Keratinocyte (primary cell): Measurements from ENCODE around the gene NPDC1. TPM values are rescaled to one million over a fixed set of nuclear protein-coding genes. Genes with fewer than 3 reads are reported as not detected.
A peak's percentile ranks its signal among the peaks of the same experiment; 100 is the strongest.

Source experiments
- DNase-seq: peaks from one replicate; pipeline ENCODE4 v3.0.0-alpha.2; 2011; ENCODE audit warnings: low read depth, missing footprints, low spot score
- FAIRE-seq: peaks from 2 replicates; lab custom pipeline; 2011; peaks lifted over from hg19 to GRCh38; lab: Jason Lieb, UNC
- H2AFZ ChIP-seq: 2 replicates; pipeline ENCODE4 v1.6.0; 2012; ENCODE audit warnings: low read length, control low read depth, inconsistent platforms; ENCODE audit not compliant: control insufficient read depth
- H3K27ac ChIP-seq: 2 replicates; pipeline ENCODE4 v1.5.1; 2011; ENCODE audit warnings: low read length; ENCODE audit not compliant: control insufficient read depth, insufficient read depth
- H3K27me3 ChIP-seq: 3 replicates; pipeline ENCODE4 v1.6.0; 2011; ENCODE audit warnings: low read length; ENCODE audit not compliant: control insufficient read depth, insufficient read depth; ENCODE audit errors: extremely low read depth
- H3K36me3 ChIP-seq, 2 experiments: 2 replicates in 1 of 2; 3 replicates in 1 of 2; pipeline ENCODE4 v1.5.1; 2011; ENCODE audit warnings: low read length in 2 of 2, mild to moderate bottlenecking in 1 of 2; ENCODE audit not compliant: control insufficient read depth in 2 of 2, insufficient read depth in 2 of 2; ENCODE audit errors: extremely low read depth in 1 of 2
- H3K4me1 ChIP-seq: 3 replicates; pipeline ENCODE4 v1.5.1; 2011; ENCODE audit warnings: low read length; ENCODE audit not compliant: control insufficient read depth, insufficient read depth; ENCODE audit errors: extremely low read depth
- H3K4me2 ChIP-seq: 3 replicates; pipeline ENCODE4 v1.6.0; 2011; ENCODE audit warnings: low read depth, low read length; ENCODE audit not compliant: control insufficient read depth, insufficient read depth; ENCODE audit errors: extremely low read depth
- H3K4me3 ChIP-seq, 3 experiments: fragments of 200-600 bp in 1 of 3; sonication (generic) in 1 of 3; 2 replicates in 2 of 3; 3 replicates in 1 of 3; pipeline ENCODE4 v1.5.1; 2011 to 2016; ENCODE audit warnings: low read length in 3 of 3, mild to moderate bottlenecking in 3 of 3, control low read depth in 2 of 3, inconsistent platforms in 1 of 3, low read depth in 1 of 3, mixed read lengths in 1 of 3, mixed run types in 1 of 3, moderate library complexity in 1 of 3; ENCODE audit not compliant: control insufficient read depth in 2 of 3, insufficient read depth in 2 of 3; ENCODE audit errors: extremely low read depth in 1 of 3
- H3K79me2 ChIP-seq: 2 replicates; pipeline ENCODE4 v1.6.0; 2012; ENCODE audit warnings: low read length; ENCODE audit not compliant: control insufficient read depth, insufficient read depth
- H3K9ac ChIP-seq: 3 replicates; pipeline ENCODE4 v1.6.0; 2011; ENCODE audit warnings: low read length; ENCODE audit not compliant: control insufficient read depth, insufficient read depth; ENCODE audit errors: extremely low read depth
- H3K9me1 ChIP-seq: 3 replicates; pipeline ENCODE4 v1.6.0; 2011; ENCODE audit warnings: low read length; ENCODE audit not compliant: control insufficient read depth, insufficient read depth; ENCODE audit errors: extremely low read depth
- H3K9me3 ChIP-seq: 2 replicates; pipeline ENCODE4 v1.5.1; 2012; ENCODE audit warnings: low read depth, low read length; ENCODE audit not compliant: control insufficient read depth
- H4K20me1 ChIP-seq: 3 replicates; pipeline ENCODE4 v1.6.0; 2011; ENCODE audit warnings: low read length; ENCODE audit not compliant: control insufficient read depth, insufficient read depth; ENCODE audit errors: extremely low read depth
- EZH2 ChIP-seq: IDR thresholded peaks from one replicate; pipeline ENCODE4 v1.6.1; 2012; ENCODE audit warnings: inconsistent platforms, mild to moderate bottlenecking, low read length, moderate library complexity
- dilution Hi-C: fragments of 300-500 bp; cut with MboI; formaldehyde crosslinking; loops from one replicate; pipeline ENCODE4 v1.7.0; 2020; ENCODE audit warnings: low sequenced_read_pairs; ENCODE audit not compliant: extremely low pct_ligation_motif_present
- polyA plus RNA-seq, 5 experiments: library from polyadenylated mRNA; depleted of rRNA in 3 of 5; stranded (reverse) in 3 of 5; stranded (forward) in 1 of 5; unstranded in 1 of 5; fragments of >200 nt; gene quantifications; 1 replicate in 1 of 5; 2 replicates in 3 of 5; 3 replicates in 1 of 5; pipeline versions ENCODE4 v1.2.1 to v1.2.3, GENCODE V29; 2011 to 2012; ENCODE audit warnings: missing spikeins in 2 of 5, low read depth in 1 of 5, low replicate concordance in 1 of 5
- TF ChIP-seq, protein P1 (sequence below), 3 experiments: IDR thresholded peaks in 1 of 3; conservative IDR thresholded peaks in 1 of 3; optimal IDR thresholded peaks in 1 of 3; 2 replicates in 2 of 3; 3 replicates in 1 of 3; pipeline versions ENCODE3 to v1.5.1; 2011; ENCODE audit warnings: low read length in 3 of 3, mild to moderate bottlenecking in 3 of 3, moderate library complexity in 2 of 3, control low read depth in 1 of 3, inconsistent platforms in 1 of 3; ENCODE audit not compliant: insufficient read depth in 2 of 3; ENCODE audit errors: extremely low read depth in 1 of 3

Gene NPDC1
- polyA plus RNA-seq, 1 donor (not counting 4 experiments of a cell fraction or from before 2014, with no cell fraction given): 9.8 TPM

DNA sequence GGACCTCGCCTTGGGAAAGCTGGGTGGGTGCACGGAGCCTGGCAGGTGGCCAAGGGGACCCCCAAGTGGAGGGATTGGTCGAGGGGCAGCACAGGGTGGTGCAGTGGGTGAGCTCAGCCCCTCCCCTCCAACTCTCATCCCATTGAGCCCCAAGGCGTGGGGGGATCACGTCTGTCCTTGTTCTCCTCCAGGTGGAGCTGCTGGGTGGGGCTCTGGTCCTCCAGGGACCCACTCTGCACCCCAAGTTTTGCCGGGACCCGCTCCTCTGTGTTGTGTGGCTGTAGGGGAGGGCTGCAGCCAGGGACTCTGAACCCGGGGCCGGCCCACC lies 10.5 kb downstream of the NPDC1 start:
- Histone ChIP-seq H3K27ac (no peak overlapping the region), H3K9ac (no peak overlapping the region), H3K79me2 (no peaks in the 10 kb centered on the region), H3K4me3 (no peak overlapping the region), H4K20me1 (no peaks in the 10 kb centered on the region), H3K9me1 (no peaks in the 10 kb centered on the region), H3K4me1 (peaks cover 3% of the 10 kb centered on the region), H2AFZ (no peak overlapping the region), H3K9me3 (no peaks in the 10 kb centered on the region), H3K27me3 (no peaks in the 10 kb centered on the region), H3K36me3 (peaks cover 0 to 4% of the 10 kb centered on the region in 2 experiments), H3K4me2 (no peak overlapping the region)
- DNase-seq (no peak), FAIRE-seq (no peak)
- no peak for TF ChIP-seq EZH2
- TF ChIP-seq, protein P1, sequence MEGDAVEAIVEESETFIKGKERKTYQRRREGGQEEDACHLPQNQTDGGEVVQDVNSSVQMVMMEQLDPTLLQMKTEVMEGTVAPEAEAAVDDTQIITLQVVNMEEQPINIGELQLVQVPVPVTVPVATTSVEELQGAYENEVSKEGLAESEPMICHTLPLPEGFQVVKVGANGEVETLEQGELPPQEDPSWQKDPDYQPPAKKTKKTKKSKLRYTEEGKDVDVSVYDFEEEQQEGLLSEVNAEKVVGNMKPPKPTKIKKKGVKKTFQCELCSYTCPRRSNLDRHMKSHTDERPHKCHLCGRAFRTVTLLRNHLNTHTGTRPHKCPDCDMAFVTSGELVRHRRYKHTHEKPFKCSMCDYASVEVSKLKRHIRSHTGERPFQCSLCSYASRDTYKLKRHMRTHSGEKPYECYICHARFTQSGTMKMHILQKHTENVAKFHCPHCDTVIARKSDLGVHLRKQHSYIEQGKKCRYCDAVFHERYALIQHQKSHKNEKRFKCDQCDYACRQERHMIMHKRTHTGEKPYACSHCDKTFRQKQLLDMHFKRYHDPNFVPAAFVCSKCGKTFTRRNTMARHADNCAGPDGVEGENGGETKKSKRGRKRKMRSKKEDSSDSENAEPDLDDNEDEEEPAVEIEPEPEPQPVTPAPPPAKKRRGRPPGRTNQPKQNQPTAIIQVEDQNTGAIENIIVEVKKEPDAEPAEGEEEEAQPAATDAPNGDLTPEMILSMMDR (optimal IDR thresholded peaks at IDR 0.05 in 1 of 3, IDR thresholded peaks at IDR 0.05 in 1 of 3, conservative IDR thresholded peaks at IDR 0.05 in 1 of 3; ENCODE audit: extremely low read depth in 1 of 3, insufficient read depth in 2 of 3, low read length in 3 of 3): no peak
- dilution Hi-C loops: no loop called here

DNA sequence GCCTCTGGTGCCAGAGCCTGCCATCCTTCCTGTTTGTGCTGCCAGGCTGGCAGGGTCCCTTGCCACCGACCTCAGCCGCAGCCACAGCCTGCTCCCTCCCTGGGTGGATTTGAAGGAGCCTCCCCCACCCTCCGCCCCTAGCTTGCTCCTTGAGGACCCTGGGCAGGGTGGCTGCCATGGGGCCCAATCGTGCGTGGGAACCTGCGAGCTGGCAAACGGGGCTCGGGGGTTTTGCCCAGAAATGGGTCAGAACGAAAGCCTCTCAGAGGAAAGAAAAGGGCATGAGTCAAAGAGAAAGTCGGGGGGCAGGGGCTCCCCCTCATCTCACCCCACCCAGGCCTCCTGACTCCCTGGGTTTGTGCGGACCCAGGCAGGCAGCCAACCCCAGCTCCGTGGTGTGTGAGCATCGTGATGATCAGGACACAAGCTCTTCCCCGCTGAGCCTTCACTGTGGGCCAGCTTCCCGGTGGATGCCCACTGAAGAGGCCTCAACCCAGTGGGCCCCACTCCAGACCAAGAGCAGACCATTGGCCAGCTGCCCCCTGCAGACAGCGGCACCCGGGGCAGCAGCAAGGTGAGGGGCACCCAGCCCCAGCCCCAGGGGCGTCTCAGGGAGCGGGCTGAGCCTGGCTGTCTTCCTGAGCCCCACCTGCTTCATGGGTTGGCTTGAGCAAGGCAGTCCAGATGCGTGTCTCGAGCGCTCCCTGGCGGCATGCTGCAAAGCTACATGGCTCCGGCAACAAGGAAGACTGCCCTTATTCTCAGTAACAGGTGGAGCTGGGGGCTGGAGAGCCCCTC lies 11.1 kb downstream of the NPDC1 start:
- DNase-seq: no peak
- peak overlapping the region; percentile 19 for H3K4me2 ChIP-seq
- peak; percentile 65 for FAIRE-seq

More for the DNA sequence above, 11.1 kb downstream of the NPDC1 start:
- Histone ChIP-seq H3K4me3 (no peak overlapping the region), H3K9me3 (no peaks in the 10 kb centered on the region), H3K27ac (no peak overlapping the region), H3K4me1 (peaks cover 3% of the 10 kb centered on the region), H3K36me3 (peaks cover 0 to 2% of the 10 kb centered on the region in 2 experiments), H3K9me1 (no peaks in the 10 kb centered on the region), H3K79me2 (no peaks in the 10 kb centered on the region), H3K9ac (no peak overlapping the region), H4K20me1 (no peaks in the 10 kb centered on the region), H2AFZ (no peak overlapping the region), H3K27me3 (no peaks in the 10 kb centered on the region)
- TF ChIP-seq EZH2: peak; percentile 31
- TF ChIP-seq, protein P1 (optimal IDR thresholded peaks at IDR 0.05 in 1 of 3, IDR thresholded peaks at IDR 0.05 in 1 of 3, conservative IDR thresholded peaks at IDR 0.05 in 1 of 3; ENCODE audit: extremely low read depth in 1 of 3, insufficient read depth in 2 of 3, low read length in 3 of 3): peak; percentile 92 to 97 (median 96)
- dilution Hi-C loops: no loop called here
